HCT116 (cell line): ENCODE measurements around the gene C7orf25. TPM values are rescaled to one million over a fixed set of nuclear protein-coding genes. Genes with fewer than 3 reads are reported as not detected.

Source experiments
- ATAC-seq: fragments of 200-7000 bp; cut with Tn5 transposase; 2 replicates; pipeline ENCODE4 v1.9.1; 2020; ENCODE audit warnings: mild to moderate bottlenecking, moderate library complexity
- BruUV-seq: library from RNA; stranded (reverse); fragments of 400-500 nt; replicated peaks from 2 replicates; lab custom pipeline; 2021; lab: Mats Ljungman, UMichigan
- CTCF ChIA-PET: fragments of 300-600 bp; sonication (Branson Sonifier 250); formaldehyde crosslinking; loops from one replicate; lab custom pipeline; 2021; ENCODE audit warnings: antibody characterized with exemption; lab: Charles Lee
- POLR2A ChIA-PET: fragments of 300-600, 350-600 bp; sonication (Branson Sonifier 250); formaldehyde crosslinking; loops from one replicate; lab custom pipeline; 2021; ENCODE audit warnings: antibody characterized with exemption; lab: Charles Lee
- RAD21 ChIA-PET, 2 experiments: fragments of 300-600 bp; sonication (Branson Sonifier 250); formaldehyde crosslinking; loops; one replicate each; lab custom pipeline; 2023; ENCODE audit warnings: low total read pairs in 2 of 2; ENCODE audit not compliant: uncharacterized antibody in 2 of 2, unreplicated experiment in 2 of 2, low non-redundant PET in 1 of 2; lab: Charles Lee
- DNase-seq: peaks from one replicate; pipeline ENCODE4 v3.0.0-alpha.2; 2010; ENCODE audit warnings: low read depth, low spot score
- H2AFZ ChIP-seq: fragments of 200-600 bp; shearing (Covaris generic), sonication (generic); 2 replicates; pipeline ENCODE4 v1.6.1; 2017; ENCODE audit warnings: low read depth, mixed run types, mixed read lengths, antibody characterized with exemption, low read length; ENCODE audit not compliant: poor library complexity, severe bottlenecking
- H3K27ac ChIP-seq: 2 replicates; pipeline ENCODE4 v1.5.1; 2012; ENCODE audit warnings: low read depth, low read length
- H3K27me3 ChIP-seq: fragments of 200-600 bp; sonication (generic); 2 replicates; pipeline ENCODE4 v1.6.1; 2016; ENCODE audit warnings: mixed run types, low read length, mixed read lengths; ENCODE audit not compliant: insufficient read depth
- H3K36me3 ChIP-seq, 2 experiments: fragments of 200-500 bp in 1 of 2; fragments of 200-600 bp in 1 of 2; sonication (Bioruptor generic) in 1 of 2; sonication (generic) in 1 of 2; 2 replicates each; pipeline versions ENCODE4 v1.5.1 to v1.6.1; 2014 to 2016; ENCODE audit warnings: low read length in 2 of 2, inconsistent platforms in 1 of 2, mixed read lengths in 1 of 2, mixed run types in 1 of 2; ENCODE audit not compliant: insufficient read depth in 2 of 2, control insufficient read depth in 1 of 2
- H3K4me1 ChIP-seq, 2 experiments: fragments of 200-600 bp in 1 of 2; sonication (generic) in 1 of 2; 2 replicates each; pipeline versions ENCODE4 v1.5.1 to v1.6.1; 2012 to 2017; ENCODE audit warnings: low read length in 2 of 2, inconsistent platforms in 1 of 2, mild to moderate bottlenecking in 1 of 2, mixed read lengths in 1 of 2, mixed run types in 1 of 2, moderate library complexity in 1 of 2; ENCODE audit not compliant: insufficient read depth in 2 of 2, control insufficient read depth in 1 of 2
- H3K4me2 ChIP-seq: fragments of 200-600 bp; sonication (generic); 2 replicates; pipeline ENCODE4 v1.6.1; 2017; ENCODE audit warnings: mixed run types, low read length, mixed read lengths
- H3K4me3 ChIP-seq, 2 experiments: fragments of 200-600 bp in 1 of 2; sonication (generic) in 1 of 2; replicated peaks in 1 of 2; 2 replicates each; pipeline ENCODE4 v1.5.1; 2011 to 2016; ENCODE audit warnings: low read length in 2 of 2, control low read depth in 1 of 2, low read depth in 1 of 2, mild to moderate bottlenecking in 1 of 2, mixed read lengths in 1 of 2, mixed run types in 1 of 2
- H3K79me2 ChIP-seq: fragments of 200-600 bp; sonication (generic); 2 replicates; pipeline ENCODE4 v1.6.1; 2017; ENCODE audit warnings: mild to moderate bottlenecking, mixed run types, low read length, moderate library complexity, mixed read lengths; ENCODE audit not compliant: insufficient read depth
- H3K9ac ChIP-seq: fragments of 200-600 bp; sonication (generic); 2 replicates; pipeline ENCODE4 v1.6.1; 2016; ENCODE audit warnings: low read length, mixed read lengths
- H3K9me2 ChIP-seq: fragments of 200-600 bp; sonication (generic), shearing (Covaris generic); 2 replicates; pipeline ENCODE4 v1.6.1; 2017; ENCODE audit warnings: mixed run types, mild to moderate bottlenecking, moderate library complexity; ENCODE audit not compliant: insufficient read depth
- H3K9me3 ChIP-seq, 2 experiments: fragments of 200-500 bp in 1 of 2; fragments of 200-600 bp in 1 of 2; sonication (Bioruptor generic) in 1 of 2; sonication (generic) in 1 of 2; 2 replicates each; pipeline ENCODE4 v1.6.1; 2014 to 2017; ENCODE audit warnings: low read length in 2 of 2, mixed read lengths in 2 of 2, inconsistent platforms in 1 of 2, low read depth in 1 of 2, mild to moderate bottlenecking in 1 of 2, mixed run types in 1 of 2, moderate library complexity in 1 of 2; ENCODE audit not compliant: control insufficient read depth in 1 of 2, insufficient read depth in 1 of 2
- H4K20me1 ChIP-seq: fragments of 200-600 bp; sonication (generic), shearing (Covaris generic); 2 replicates; pipeline ENCODE4 v1.6.1; 2017; ENCODE audit warnings: mixed run types, mild to moderate bottlenecking, moderate library complexity; ENCODE audit not compliant: insufficient read depth
- CEBPB ChIP-seq: IDR thresholded peaks from 2 replicates; pipeline ENCODE4 v1.6.1; 2012; ENCODE audit warnings: low read depth
- EZH2 ChIP-seq: fragments of 200-600 bp; sonication (generic); IDR thresholded peaks from 2 replicates; pipeline ENCODE4 v1.6.1; 2017; ENCODE audit warnings: antibody characterized with exemption, mixed run types
- EZH2phosphoT487 ChIP-seq: fragments of 200-600 bp; IDR thresholded peaks from 2 replicates; pipeline ENCODE4 v1.6.1; 2018; ENCODE audit warnings: antibody characterized with exemption, borderline replicate concordance
- FOSL1 ChIP-seq: IDR thresholded peaks from 2 replicates; pipeline ENCODE4 v1.6.1; 2012; ENCODE audit warnings: low read depth
- JUND ChIP-seq: IDR thresholded peaks from 2 replicates; pipeline ENCODE4 v1.6.1; 2012
- POLR2A ChIP-seq: IDR thresholded peaks from 2 replicates; pipeline ENCODE4 v1.7.0; 2011; ENCODE audit warnings: borderline replicate concordance; ENCODE audit not compliant: insufficient read depth, insufficient read length; ENCODE audit errors: extremely low read depth
- POLR2AphosphoS5 ChIP-seq: IDR thresholded peaks from 2 replicates; pipeline ENCODE4 v1.6.1; 2011; ENCODE audit warnings: mild to moderate bottlenecking, low read depth, low read length, moderate library complexity
- RAD21 ChIP-seq: IDR thresholded peaks from 2 replicates; pipeline ENCODE4 v1.6.1; 2012; ENCODE audit warnings: low read depth, mild to moderate bottlenecking
- SIN3A ChIP-seq: IDR thresholded peaks from 2 replicates; pipeline ENCODE4 v1.6.1; 2012; ENCODE audit warnings: low read depth
- SRF ChIP-seq: IDR thresholded peaks from 2 replicates; pipeline ENCODE4 v1.6.1; 2012; ENCODE audit warnings: low read depth
- intact Hi-C: fragments of 100-400 bp; cut with micrococcal nuclease; formaldehyde crosslinking; loops from 2 replicates; pipeline ENCODE4 v1.10.0; 2022
- total RNA-seq: library from RNA; stranded (reverse); gene quantifications from one replicate; pipeline ENCODE4 v1.2.1, GENCODE V29; 2021; ENCODE audit not compliant: unreplicated experiment
- TF ChIP-seq, protein P1 (sequence below): IDR thresholded peaks from 2 replicates; pipeline ENCODE4 v1.6.1; 2012; ENCODE audit warnings: low read depth
- TF ChIP-seq, protein P2 (sequence below), 3 experiments: fragments of 200-600 bp in 1 of 3; sonication (generic) in 1 of 3; IDR thresholded peaks in 2 of 3; conservative IDR thresholded peaks in 1 of 3; 2 replicates each; pipeline ENCODE4 v1.5.1; 2012 to 2017; ENCODE audit warnings: low read depth in 2 of 3, low read length in 2 of 3, antibody characterized with exemption in 1 of 3, borderline replicate concordance in 1 of 3, control low read depth in 1 of 3, mild to moderate bottlenecking in 1 of 3, mixed read lengths in 1 of 3, mixed run types in 1 of 3, moderate library complexity in 1 of 3; ENCODE audit not compliant: insufficient read depth in 1 of 3

C7orf25 gene
- total RNA-seq, 1 experiment from 2014 or later: 5.3 TPM

DNA sequence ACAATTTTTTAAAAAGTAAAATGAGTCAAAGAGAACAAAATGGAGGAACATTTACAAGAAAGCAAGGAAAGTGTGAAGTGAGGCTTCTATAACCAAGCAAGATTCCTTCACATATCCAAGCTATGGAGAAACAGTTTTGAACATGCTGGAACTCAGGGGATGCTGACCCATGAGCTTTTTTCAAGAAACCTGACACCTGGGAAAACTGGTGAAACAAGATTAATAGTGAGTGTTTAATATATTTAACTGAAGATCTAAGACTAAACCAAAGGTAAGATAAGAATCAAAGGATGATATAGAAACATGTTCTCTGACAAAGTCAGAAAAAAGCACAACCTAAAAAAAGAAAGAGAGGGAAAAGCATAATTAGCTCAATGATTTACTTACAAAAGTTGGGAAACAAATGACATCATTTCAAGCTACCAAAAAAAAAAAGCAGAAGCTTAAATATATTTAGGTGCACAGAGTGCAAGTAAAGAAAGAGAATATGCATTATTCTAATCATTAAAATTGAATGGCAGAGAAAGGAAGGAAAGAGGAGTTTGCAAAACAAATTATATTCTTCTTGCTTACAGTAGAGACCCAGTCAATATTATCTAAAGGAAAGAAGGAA, 24.9 kb downstream of the C7orf25 start:
- DNase-seq: no peak
- H3K4me3 ChIP-seq: no peak overlapping the region
- RAD21 ChIA-PET: no interaction called here

More for the DNA sequence above, 24.9 kb downstream of the C7orf25 start:
- TF ChIP-seq RAD21: no peak
- TF ChIP-seq, protein P1, sequence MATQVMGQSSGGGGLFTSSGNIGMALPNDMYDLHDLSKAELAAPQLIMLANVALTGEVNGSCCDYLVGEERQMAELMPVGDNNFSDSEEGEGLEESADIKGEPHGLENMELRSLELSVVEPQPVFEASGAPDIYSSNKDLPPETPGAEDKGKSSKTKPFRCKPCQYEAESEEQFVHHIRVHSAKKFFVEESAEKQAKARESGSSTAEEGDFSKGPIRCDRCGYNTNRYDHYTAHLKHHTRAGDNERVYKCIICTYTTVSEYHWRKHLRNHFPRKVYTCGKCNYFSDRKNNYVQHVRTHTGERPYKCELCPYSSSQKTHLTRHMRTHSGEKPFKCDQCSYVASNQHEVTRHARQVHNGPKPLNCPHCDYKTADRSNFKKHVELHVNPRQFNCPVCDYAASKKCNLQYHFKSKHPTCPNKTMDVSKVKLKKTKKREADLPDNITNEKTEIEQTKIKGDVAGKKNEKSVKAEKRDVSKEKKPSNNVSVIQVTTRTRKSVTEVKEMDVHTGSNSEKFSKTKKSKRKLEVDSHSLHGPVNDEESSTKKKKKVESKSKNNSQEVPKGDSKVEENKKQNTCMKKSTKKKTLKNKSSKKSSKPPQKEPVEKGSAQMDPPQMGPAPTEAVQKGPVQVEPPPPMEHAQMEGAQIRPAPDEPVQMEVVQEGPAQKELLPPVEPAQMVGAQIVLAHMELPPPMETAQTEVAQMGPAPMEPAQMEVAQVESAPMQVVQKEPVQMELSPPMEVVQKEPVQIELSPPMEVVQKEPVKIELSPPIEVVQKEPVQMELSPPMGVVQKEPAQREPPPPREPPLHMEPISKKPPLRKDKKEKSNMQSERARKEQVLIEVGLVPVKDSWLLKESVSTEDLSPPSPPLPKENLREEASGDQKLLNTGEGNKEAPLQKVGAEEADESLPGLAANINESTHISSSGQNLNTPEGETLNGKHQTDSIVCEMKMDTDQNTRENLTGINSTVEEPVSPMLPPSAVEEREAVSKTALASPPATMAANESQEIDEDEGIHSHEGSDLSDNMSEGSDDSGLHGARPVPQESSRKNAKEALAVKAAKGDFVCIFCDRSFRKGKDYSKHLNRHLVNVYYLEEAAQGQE: no peak
- no peak for TF ChIP-seq SRF
- no peak for TF ChIP-seq FOSL1
- TF ChIP-seq EZH2phosphoT487: no peak
- TF ChIP-seq SIN3A: no peak
- TF ChIP-seq JUND: no peak
- TF ChIP-seq, protein P2, sequence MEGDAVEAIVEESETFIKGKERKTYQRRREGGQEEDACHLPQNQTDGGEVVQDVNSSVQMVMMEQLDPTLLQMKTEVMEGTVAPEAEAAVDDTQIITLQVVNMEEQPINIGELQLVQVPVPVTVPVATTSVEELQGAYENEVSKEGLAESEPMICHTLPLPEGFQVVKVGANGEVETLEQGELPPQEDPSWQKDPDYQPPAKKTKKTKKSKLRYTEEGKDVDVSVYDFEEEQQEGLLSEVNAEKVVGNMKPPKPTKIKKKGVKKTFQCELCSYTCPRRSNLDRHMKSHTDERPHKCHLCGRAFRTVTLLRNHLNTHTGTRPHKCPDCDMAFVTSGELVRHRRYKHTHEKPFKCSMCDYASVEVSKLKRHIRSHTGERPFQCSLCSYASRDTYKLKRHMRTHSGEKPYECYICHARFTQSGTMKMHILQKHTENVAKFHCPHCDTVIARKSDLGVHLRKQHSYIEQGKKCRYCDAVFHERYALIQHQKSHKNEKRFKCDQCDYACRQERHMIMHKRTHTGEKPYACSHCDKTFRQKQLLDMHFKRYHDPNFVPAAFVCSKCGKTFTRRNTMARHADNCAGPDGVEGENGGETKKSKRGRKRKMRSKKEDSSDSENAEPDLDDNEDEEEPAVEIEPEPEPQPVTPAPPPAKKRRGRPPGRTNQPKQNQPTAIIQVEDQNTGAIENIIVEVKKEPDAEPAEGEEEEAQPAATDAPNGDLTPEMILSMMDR (IDR thresholded peaks at IDR 0.05 in 2 of 3, conservative IDR thresholded peaks at IDR 0.05 in 1 of 3; ENCODE audit: borderline replicate concordance in 1 of 3, insufficient read depth in 1 of 3, low read depth in 2 of 3, low read length in 2 of 3): no peak
- no peak for TF ChIP-seq EZH2
- no peak for TF ChIP-seq POLR2A
- no peak for TF ChIP-seq CEBPB
- TF ChIP-seq POLR2AphosphoS5: no peak
- Histone ChIP-seq H3K9me3 (no peaks in the 10 kb centered on the region), H3K9me2 (no peaks in the 10 kb centered on the region), H3K36me3 (no peaks in the 10 kb centered on the region), H3K9ac (no peak overlapping the region), H3K27me3 (no peaks in the 10 kb centered on the region; the same call in 1 of the 2 replicates), H4K20me1 (no peaks in the 10 kb centered on the region), H3K79me2 (no peaks in the 10 kb centered on the region), H3K4me2 (no peak overlapping the region), H2AFZ (no peak overlapping the region), H3K27ac (no peak overlapping the region), H3K4me1 (no peaks in the 10 kb centered on the region)
- CTCF ChIA-PET: interaction anchor here (0.5 to 2.0 kb wide), 5 partner anchors 10 to 946 kb away, joined by 3 to 14 read pairs (median 5); no protein-coding TSS in a partner anchor
- intact Hi-C loops: loop anchor here (10.0 kb wide), 1 partner anchor 912 kb away; no protein-coding TSS in a partner anchor
- ATAC-seq: no peak
- no TSS peak for BruUV-seq
- POLR2A ChIA-PET: interaction anchor here (0.7 kb wide), 1 partner anchor 297 kb away, joined by 3 read pairs; no protein-coding TSS in a partner anchor
